Adrenal gland (tissue), 12 donors: ENCODE results near the gene ARHGEF16. TPM values are rescaled to one million over a fixed set of nuclear protein-coding genes. Genes with fewer than 3 reads are reported as not detected.

Source experiments
- DNase-seq, 7 donors: peaks; one replicate each; pipeline ENCODE4 v3.0.0-alpha.2; 2019 to 2020
- H3K27ac ChIP-seq, 5 donors: fragments of 200-600 bp; sonication (generic) in 4 of 5; 1 replicate in 3 of 5; 2 replicates in 2 of 5; pipeline versions ENCODE4 v1.5.1 to v1.8.0; 2016 to 2020; ENCODE audit warnings: mild to moderate bottlenecking in 1 of 5
- H3K27me3 ChIP-seq: fragments of 200-600 bp; 2 replicates; pipeline ENCODE4 v1.8.0; 2021
- H3K36me3 ChIP-seq, 2 donors: fragments of 200-600 bp; replicated peaks in 1 of 2; 1 replicate in 1 of 2; 2 replicates in 1 of 2; pipeline versions ENCODE4 v1.5.1 to v1.8.0; 2018 to 2022
- H3K4me1 ChIP-seq, 2 donors: fragments of 200-600 bp; replicated peaks in 1 of 2; 1 replicate in 1 of 2; 2 replicates in 1 of 2; pipeline versions ENCODE4 v1.5.1 to v1.8.0; 2018 to 2021
- H3K4me3 ChIP-seq, 4 donors: fragments of 200-600 bp; sonication (generic) in 3 of 4; one replicate each; pipeline ENCODE4 v1.5.1; 2016 to 2018
- H3K9me3 ChIP-seq, 3 donors: fragments of 200-600 bp; sonication (generic) in 1 of 3; replicated peaks in 1 of 3; 1 replicate in 2 of 3; 2 replicates in 1 of 3; pipeline versions ENCODE4 v1.5.1 to v1.8.0; 2016 to 2021
- POLR2A ChIP-seq, 2 donors: fragments of 450-650 bp; IDR thresholded peaks; one replicate each; pipeline ENCODE4 v1.6.1; 2017; ENCODE audit warnings: antibody characterized with exemption in 2 of 2, mild to moderate bottlenecking in 2 of 2, moderate library complexity in 1 of 2
- WGBS, 4 donors: extraction: QIAGEN DNeasy Blood & Tissue Kit in 2 of 4; methylation state at CpG; one replicate each; pipeline versions ENCODE4 v1.1.5 to v1.1.7; 2013 to 2017; 5-methylcytosine and 5-hydroxymethylcytosine counted together
- intact Hi-C, 2 donors: fragments of 100-400 bp; cut with DNase I; formaldehyde crosslinking; loops; one replicate each; pipeline versions ENCODE4 v1.14.1 to v1.15.0; 2022 to 2023
- polyA plus RNA-seq, 3 donors: library from polyadenylated mRNA; stranded (reverse); fragments of 200-250 nt in 2 of 3; fragments of 350-450 nt in 1 of 3; fragmentation: Illumina TruSeq in 1 of 3; extraction: RNeasy Lipid Tissue Mini Kit (QIAGEN cat#74804) in 1 of 3; gene quantifications; one replicate each; pipeline ENCODE4 v1.2.3, GENCODE V29; 2013 to 2014
- total RNA-seq, 9 donors: library from RNA; depleted of rRNA in 4 of 9; stranded (reverse); fragments of >200 nt in 4 of 9; fragments of 120-200 nt in 1 of 9; fragmentation: NEBNext Ultra II Directional in 1 of 9; extraction: Animal tissue kit (Norgen Biotek cat#: 25700) in 1 of 9; gene quantifications; one replicate each; pipeline versions ENCODE4 v1.1.0 to v1.2.4, GENCODE V29; 2013 to 2023
- TF ChIP-seq, protein P1 (sequence below), 6 experiments: fragments of 450-650 bp in 4 of 6; fragments of 200-600 bp in 2 of 6; sonication (generic) in 1 of 6; IDR thresholded peaks; 1 replicate in 5 of 6; 2 replicates in 1 of 6; pipeline versions ENCODE4 v1.5.1 to v1.8.0; 2016 to 2021; ENCODE audit warnings: antibody characterized with exemption in 6 of 6, mild to moderate bottlenecking in 2 of 6, moderate library complexity in 1 of 6
- donor health status: healthy with polysubstance abuse.
- donor health status: Bipolar disorder and iron deficiency.
- donor health status: DM: yes; HTN: yes; CAD: no.
- donor health status: DM: no; HTN: no; CAD: no.
- donor health status: DM: no; HTN: no; CAD: no.
- donor health status: DM: yes; HTN: yes; CAD: no.

The ARHGEF16 gene
- total and polyA plus RNA-seq, 12 donors = 0.11 to 3.1 (median 0.83) TPM

DNA sequence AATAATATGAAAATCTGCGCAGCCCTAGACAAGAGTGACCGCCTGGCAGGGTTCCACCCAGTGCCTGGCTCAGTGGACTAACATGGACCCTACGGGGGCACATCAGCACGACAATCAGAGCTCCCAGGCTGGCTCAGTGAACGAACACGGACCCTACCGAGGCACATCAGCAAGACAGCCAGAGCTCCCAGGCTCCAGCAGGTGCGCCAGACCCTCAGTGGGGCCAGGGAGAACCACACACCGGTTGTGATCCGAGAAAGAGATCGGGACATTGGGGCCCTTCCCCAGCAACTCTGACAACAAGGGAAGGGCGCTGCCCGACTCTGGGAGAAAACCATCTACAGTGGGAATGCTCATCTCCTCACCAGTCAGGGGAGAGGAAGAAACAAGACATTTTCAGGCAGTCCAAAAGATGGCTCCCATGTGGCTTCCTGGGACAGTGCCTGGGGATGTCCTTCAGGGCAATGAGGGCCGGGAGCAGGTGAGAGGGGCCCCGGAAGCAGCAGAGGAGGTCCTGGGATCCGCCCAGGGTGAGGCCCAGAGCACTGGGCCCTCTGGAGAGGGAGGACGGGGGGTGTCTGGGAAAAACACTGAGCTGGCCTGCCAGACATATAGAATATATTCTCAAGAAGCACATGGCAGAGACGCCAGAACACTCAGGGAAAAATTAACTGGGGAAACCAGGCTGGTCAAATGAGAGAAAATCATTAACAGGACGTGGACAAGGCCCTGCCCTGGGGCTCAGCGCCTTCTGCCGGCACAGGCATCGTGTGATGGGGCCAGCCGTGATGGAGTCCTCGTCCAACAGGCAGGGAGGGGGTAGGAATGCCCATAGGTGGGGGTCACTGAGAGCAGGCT lies 4.8 kb downstream of the ARHGEF16 start:
- Histone ChIP-seq H3K4me1 (peaks cover 6% of the 10 kb centered on the region in 2 donors), H3K4me3 (no peak overlapping the region), H3K9me3 (no peaks in the 10 kb centered on the region), H3K36me3 (no peaks in the 10 kb centered on the region), H3K27ac (no peak overlapping the region), H3K27me3 (peaks cover 3% of the 10 kb centered on the region)
- WGBS, 4 donors = 85 to 88% (median 87%) methylated on average over 21 to 24 of the region's 24 CpGs
- TF ChIP-seq, protein P1, sequence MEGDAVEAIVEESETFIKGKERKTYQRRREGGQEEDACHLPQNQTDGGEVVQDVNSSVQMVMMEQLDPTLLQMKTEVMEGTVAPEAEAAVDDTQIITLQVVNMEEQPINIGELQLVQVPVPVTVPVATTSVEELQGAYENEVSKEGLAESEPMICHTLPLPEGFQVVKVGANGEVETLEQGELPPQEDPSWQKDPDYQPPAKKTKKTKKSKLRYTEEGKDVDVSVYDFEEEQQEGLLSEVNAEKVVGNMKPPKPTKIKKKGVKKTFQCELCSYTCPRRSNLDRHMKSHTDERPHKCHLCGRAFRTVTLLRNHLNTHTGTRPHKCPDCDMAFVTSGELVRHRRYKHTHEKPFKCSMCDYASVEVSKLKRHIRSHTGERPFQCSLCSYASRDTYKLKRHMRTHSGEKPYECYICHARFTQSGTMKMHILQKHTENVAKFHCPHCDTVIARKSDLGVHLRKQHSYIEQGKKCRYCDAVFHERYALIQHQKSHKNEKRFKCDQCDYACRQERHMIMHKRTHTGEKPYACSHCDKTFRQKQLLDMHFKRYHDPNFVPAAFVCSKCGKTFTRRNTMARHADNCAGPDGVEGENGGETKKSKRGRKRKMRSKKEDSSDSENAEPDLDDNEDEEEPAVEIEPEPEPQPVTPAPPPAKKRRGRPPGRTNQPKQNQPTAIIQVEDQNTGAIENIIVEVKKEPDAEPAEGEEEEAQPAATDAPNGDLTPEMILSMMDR (IDR thresholded peaks at IDR 0.05) = no peak
- TF ChIP-seq POLR2A (IDR thresholded peaks at IDR 0.05) = no peak
- intact Hi-C loops = no loop called here
- no peak for DNase-seq

DNA sequence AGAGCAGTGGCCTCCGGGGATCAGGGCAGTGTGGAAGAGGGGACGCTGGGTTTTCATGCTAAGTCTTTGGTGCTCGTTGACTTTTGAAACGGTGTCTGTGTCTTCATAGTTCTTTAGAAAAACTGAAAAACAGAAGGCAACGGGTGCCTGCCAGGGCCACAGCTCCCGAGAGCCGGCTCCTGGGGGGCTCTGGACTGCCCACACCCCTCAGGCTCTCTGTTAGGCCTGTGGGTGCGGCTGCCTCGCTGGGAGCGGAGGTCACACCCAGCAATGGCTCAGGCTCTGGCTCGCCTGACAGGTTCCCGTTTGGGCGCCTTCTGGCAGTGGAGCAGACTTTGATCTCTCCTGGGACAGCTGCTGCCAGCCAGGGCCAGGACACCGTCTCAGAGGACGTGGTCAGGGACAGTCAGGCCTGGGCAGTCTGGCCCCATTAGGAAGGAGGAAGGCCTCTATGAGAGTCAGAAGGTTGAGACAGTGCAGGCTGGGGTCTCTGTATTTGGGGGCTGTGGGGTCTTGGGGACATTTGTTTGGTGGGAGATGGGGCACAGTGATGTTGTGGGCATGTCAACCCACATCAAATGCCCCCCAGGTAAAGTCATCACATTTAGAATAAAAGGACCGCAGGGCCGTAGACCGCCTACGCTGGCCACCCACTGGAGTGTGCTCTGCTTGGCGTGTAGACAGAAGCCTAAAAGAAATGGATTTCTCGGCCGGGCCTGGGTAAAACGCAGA lies 5.6 kb downstream of the ARHGEF16 start:
- intact Hi-C loops = no loop called here
- WGBS, 4 donors = 78 to 86% (median 81%) methylated on average over 14 to 23 of the region's 23 CpGs
- Histone ChIP-seq H3K27me3 (no peaks in the 10 kb centered on the region), H3K4me3 (no peak overlapping the region), H3K36me3 (no peaks in the 10 kb centered on the region), H3K27ac (no peak overlapping the region), H3K4me1 (peaks cover under 1 to 2% of the 10 kb centered on the region in 2 donors), H3K9me3 (no peaks in the 10 kb centered on the region)
- no peak for TF ChIP-seq POLR2A (IDR thresholded peaks at IDR 0.05)
- DNase-seq = no peak

DNA sequence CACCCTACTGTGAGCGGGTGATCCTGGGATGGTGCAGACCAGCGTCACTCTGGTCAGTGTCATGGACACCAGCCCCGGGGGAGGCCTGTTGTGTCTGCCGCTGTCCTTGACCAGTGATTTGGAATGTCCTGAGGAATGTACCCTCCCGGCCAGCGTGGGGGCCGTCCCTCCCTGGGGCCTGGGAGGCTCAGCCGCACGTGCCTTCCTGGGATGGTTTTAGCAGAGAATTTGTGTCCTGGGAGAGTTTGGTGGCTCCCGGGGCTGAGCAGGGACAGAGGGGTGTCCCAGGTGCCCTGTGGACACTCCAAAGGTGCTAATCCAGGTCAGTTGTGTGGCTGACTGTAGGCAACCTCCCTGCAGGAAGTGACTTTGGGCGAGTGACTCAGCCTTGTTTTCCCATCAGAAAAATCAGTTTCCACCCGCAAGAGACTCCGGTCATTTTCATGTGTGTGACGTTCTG lies 6.2 kb downstream of the ARHGEF16 start:
- Histone ChIP-seq H3K36me3 (no peaks in the 10 kb centered on the region), H3K27ac (no peak overlapping the region), H3K9me3 (no peaks in the 10 kb centered on the region), H3K4me3 (no peak overlapping the region), H3K27me3 (no peaks in the 10 kb centered on the region), H3K4me1 (no peaks in the 10 kb centered on the region)
- intact Hi-C loops = no loop called here
- DNase-seq = peak in 3 of 7 donors; percentile 37 to 59 (median 41)
- TF ChIP-seq, protein P1 (IDR thresholded peaks at IDR 0.05) = no peak
- no peak for TF ChIP-seq POLR2A (IDR thresholded peaks at IDR 0.05)
- WGBS, 4 donors = 65 to 68% (median 65%) methylated on average over 5 to 14 of the region's 14 CpGs

DNA sequence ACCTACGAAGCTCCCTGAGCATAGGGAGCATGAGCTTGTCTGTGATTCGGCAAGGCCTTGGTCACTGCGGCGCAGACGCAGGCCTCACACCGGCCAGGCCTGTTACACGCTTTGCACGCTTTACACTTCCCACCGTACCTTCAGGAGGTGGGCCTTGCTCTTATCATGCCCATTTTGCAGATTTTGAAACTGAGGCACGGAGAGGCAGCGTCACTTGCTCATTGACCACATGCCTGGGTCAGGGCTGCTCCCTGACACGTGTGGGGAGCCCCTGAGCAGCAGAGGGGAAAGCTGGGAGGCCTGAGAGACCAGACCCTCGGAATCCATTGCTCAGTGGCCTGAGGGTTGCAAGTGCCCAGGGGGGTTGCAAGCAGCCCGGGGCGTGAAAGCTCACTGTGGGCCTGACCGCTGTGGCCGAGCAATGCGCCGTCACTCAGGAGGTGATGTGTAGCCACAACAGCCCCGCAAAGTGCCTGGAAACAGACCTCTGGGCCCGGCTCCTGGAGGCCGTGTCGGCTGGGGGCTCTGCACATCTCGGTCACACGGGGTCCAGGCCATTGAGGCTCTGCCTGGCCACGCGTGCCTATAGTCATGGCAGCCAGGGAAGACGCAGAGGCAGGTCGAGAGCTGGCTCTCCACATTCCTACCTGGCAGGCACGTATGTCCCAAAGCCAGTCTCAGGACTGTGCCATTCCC lies 6.9 kb downstream of the ARHGEF16 start:
- intact Hi-C loops = no loop called here
- Histone ChIP-seq H3K9me3 (no peaks in the 10 kb centered on the region), H3K27me3 (no peaks in the 10 kb centered on the region), H3K4me1 (no peaks in the 10 kb centered on the region), H3K27ac (no peak overlapping the region), H3K4me3 (no peak overlapping the region), H3K36me3 (no peaks in the 10 kb centered on the region)
- DNase-seq = no peak
- WGBS, 4 donors = 87 to 91% (median 87%) methylated on average over 16 to 30 of the region's 30 CpGs
- no peak for TF ChIP-seq POLR2A (IDR thresholded peaks at IDR 0.05)

DNA sequence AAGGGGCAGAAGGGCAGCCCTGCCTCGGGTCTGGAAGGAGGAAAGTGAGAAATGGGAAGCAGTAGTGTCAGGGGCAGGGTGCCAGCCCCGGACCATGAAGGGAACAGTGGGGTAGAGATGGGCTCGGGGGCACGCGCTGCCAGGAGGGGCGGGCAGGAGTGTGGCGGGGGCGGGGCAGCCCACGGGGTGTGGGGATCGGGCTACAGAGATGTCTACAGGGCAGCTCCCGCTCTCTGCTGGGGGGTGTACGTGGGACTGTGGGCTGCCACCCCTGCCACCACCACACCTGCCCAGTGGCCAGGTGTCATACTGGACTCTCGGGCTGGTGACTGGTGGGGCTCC lies 7.4 kb downstream of the ARHGEF16 start:
- WGBS, 4 donors = 80 to 92% (median 88%) methylated on average over 10 to 13 of the region's 13 CpGs
- no peaks in the 10 kb centered on the region for H3K27me3 ChIP-seq
- intact Hi-C loops = no loop called here
- TF ChIP-seq, protein P1 (IDR thresholded peaks at IDR 0.05) = no peak
- TF ChIP-seq POLR2A (IDR thresholded peaks at IDR 0.05) = no peak
- H3K27ac ChIP-seq = no peak overlapping the region
- H3K36me3 ChIP-seq = no peaks in the 10 kb centered on the region
- no peaks in the 10 kb centered on the region for H3K9me3 ChIP-seq
- no peak overlapping the region for H3K4me3 ChIP-seq
- H3K4me1 ChIP-seq = no peaks in the 10 kb centered on the region
- DNase-seq = no peak
